HUDEP-2 (cell line): ENCODE measurements around the gene MAP1S.

Experiments used
- DNase-seq, 76 experiments: peaks; one replicate each; lab custom pipeline; 2025; ENCODE audit not compliant: unreplicated experiment in 76 of 76; lab: John Stamatoyannopoulos, UW

The MAP1S gene

DNA sequence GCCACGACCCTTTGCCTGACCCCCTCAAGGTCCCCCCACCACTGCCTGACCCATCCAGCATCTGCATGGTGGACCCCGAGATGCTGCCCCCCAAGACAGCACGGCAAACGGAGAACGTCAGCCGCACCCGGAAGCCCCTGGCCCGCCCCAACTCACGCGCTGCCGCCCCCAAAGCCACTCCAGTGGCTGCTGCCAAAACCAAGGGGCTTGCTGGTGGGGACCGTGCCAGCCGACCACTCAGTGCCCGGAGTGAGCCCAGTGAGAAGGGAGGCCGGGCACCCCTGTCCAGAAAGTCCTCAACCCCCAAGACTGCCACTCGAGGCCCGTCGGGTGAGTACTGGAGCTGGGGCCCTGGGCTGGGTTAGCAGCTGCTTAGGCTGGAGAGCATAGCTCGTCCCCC lies 8.6 kb downstream of the MAP1S start:
- no peak for DNase-seq

DNA sequence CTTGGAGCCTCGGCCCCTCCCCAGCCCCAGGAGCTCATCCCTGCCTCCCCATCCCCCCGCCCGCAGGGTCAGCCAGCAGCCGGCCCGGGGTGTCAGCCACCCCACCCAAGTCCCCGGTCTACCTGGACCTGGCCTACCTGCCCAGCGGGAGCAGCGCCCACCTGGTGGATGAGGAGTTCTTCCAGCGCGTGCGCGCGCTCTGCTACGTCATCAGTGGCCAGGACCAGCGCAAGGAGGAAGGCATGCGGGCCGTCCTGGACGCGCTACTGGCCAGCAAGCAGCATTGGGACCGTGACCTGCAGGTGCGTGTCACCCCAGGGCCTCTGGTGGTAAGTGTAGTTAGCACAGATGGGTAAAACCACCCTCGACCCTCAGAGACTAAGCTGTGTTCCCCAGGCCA lies 13.8 kb downstream of the MAP1S start:
- DNase-seq = no peak

DNA sequence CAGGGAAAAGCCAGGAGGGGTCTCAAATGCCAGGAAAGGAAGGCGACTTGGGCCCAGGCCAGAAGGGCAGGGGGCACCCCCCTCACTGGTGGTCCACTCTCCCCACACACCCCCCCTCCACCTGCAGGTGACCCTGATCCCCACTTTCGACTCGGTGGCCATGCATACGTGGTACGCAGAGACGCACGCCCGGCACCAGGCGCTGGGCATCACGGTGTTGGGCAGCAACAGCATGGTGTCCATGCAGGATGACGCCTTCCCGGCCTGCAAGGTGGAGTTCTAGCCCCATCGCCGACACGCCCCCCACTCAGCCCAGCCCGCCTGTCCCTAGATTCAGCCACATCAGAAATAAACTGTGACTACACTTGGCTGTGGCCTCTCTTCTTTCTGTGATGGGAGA lies 14.9 kb downstream of the MAP1S start:
- DNase-seq = no peak

DNA sequence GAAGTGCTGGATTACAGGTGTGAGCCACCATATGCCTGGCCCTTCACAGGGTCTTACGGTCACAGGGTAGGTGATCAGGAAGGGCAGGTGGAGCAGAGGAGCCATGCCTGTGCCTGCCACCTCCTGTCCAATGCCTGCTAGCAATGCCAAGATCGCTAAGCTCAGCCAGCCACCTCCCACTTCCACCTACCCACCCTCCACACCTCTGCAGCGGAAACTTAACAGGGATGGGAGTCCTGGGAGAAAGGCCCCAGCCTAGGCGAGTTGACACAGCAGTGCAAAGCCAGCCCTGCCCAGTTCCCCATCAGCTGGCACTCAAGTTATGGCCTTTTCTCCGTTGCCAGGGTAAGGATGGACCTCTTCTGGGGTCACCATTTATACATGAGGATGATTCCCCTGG lies 16.1 kb downstream of the MAP1S start:
- no peak for DNase-seq

DNA sequence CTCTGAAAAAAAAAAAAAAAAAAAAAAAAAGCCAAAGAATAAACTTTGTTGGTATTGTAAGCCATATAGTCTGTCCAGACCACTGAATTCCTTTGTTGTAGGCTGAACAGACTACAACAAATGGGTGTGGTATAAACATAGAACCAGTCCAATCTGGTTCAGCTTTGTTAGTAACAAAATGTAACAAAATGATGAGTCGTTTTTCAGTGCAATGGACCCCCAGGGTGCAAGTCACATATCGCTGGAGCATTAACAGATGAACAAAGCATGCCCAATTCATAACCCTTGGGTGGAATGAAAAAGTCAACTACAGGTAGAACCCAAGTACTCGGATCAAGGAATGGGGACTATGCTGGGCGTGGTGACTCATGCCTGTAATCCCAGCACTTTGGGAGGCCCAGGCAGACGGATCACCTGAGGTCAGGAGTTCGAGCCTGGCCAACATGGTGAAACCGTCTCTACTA lies 18.4 kb downstream of the MAP1S start:
- no peak for DNase-seq

DNA sequence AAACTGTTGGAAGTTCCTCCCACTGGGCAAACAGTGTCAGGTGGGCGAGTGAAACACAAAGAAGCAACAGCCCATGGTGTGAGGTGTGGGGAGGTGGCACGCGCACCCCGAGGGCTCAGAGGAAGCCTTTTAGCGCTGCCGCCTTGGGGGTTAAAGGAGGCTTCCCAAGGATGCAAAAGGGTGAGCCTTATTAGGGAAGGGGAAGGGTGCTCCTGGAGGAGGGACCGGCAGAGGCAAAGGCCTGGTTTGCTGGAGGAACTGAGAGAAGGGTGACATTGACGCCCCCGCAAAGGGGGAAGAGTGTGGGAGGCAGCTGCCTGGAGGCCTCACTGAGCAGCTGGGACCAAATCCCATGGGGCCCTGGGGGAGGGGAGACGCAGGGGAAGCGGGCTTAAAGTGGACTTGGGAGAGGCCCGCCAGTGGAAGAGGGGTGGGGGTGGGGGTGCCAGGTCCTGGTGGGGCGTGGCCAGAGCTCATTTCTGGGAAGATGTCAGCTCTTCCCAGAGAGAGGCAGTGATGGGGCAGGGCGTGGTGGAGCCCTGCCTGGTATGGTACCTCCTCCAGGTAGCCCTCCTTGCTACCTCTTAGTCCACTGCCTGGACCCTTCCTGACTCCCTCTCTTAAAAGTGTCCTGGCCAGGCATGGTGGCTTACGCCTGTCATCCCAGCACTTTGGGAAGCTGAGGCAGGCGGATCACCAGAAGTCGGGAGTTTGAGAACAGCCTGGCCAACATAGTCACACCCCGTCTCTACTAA lies 20.0 kb downstream of the MAP1S start:
- DNase-seq = peak in 2 of 76 experiments; percentile 23 to 27

DNA sequence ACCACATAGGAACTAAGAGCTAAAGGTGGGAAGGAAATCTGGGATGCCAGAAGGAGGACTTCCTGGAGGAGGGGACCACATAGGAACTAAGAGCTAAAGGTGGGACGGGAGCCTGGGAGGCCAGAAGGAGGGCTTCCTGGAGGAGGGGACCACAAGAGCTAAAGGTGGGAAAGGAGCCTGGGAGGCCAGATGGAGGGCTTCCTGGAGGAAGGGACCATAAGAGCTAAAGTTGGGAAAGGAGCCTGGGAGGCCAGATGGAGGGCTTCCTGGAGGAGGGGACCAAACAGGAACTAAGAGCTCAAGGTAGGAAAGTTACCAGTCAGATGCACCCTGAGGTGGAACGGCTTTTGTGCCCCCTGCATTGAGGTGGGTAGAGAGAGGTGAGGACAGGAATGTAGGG lies 22.2 kb downstream of the MAP1S start:
- no peak for DNase-seq

DNA sequence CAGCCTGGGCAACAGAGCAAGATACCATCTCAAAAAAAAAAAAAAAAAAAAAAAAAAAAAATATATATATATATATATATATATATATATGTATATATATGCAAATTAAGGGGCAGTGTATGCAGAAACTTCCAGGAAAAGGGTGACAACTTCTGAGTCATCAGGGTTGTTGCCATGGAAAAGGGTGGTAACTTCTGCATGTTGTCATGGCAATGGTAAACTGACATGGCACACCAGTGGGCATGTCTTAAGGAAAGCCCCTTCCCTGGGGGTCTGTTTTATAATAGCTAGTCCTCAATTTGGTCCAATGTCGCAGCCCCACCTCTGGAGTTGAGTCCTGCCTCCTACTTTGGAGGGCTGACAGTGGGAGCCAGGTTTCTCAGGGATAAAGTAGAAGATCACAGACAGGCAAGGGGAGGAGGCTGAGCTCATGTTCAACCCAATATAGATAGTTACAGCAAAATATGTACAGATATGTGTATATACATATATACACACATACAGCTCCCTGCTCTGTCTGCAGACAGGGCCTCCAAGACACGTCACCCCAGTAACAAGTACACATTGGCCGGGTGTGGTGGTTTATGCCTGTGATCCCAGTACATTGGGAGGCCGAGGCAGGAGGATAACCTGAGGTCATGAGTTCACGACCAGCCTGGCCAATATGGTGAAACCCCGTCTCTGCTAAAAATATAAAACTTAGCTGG lies 24.7 kb downstream of the MAP1S start:
- peak in 12 of 76 experiments; percentile 10 to 43 (median 22) for DNase-seq

DNA sequence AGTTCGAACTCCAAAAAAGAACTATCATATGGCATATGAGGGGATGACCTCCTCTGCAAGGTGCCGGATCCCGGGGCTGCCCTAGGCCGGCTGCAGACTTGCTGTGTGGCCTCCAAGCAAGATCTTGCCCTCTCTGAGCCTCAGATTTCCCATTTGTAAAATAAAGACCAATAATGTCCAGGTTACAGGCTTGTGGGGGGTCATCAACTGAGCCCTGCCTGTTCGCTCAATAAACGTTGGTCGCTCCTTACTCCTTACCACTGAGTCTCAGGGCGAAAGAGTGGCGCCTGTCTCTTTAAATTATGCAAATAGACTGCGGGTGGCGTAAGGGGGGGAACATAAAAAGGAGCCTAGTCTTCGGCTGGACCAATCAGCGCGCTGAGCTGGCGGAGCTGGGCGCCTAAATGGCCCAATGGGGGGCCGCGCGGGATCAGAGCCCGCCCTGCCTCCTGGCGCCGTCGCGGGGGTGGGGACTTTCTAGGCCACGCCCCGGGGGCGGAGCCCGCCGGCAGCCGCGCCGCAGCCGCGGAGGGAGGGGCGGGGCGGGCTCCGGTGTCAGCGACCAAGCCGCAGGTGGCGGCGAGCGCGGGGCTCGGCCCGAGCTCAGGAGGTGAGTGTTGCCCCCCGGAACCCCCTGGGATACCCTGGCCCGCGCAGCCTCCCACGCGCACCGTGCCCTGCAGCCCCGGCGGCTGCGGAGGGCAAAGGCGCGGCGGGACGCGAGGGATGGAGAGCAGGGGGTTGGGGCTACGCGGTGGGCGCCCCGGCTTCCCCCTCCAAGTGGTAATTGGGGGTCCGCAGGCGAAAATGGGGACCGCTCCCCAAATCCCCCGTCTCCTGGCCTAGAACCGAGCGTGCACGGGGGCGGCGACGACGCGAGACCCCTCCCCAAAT lies 28.2 kb downstream of the MAP1S start:
- DNase-seq = peak in 73 of 76 experiments; percentile 52 to 96 (median 92)

DNA sequence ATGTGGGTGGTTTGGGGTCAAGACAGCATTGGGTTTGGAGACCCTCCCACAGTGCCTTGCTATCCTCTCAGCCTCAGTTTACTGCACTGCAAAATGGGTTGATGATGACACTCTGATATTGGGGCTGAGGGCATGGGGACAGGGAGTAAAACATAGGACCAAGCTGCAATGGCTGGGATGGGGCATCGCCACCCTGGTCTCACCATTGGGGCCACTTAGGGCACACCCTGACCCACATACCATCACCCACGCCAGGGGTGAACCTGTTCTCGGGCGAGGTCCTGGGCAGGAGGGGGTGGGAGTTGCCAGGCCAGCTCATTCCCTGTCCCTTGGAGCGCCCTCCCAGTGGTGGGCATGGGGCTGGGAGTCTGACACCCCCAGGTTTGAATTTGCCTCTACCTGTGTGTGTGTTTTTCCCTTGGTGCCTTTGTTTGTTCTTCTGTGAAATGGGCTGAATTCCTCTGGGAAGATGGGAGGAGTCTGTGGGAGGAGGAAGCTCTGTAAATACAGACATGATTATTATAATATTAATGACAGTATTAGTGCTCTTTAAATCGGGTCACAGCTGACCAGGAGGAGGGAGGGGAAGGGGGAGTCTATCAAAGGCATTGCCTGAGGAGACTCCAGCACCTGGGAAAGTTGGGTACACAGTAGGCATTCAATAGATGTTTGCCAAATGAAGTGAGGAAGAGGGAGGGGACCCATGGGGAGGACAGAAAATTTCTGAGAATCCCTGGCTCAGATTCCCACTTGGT lies 29.8 kb downstream of the MAP1S start:
- DNase-seq = no peak

DNA sequence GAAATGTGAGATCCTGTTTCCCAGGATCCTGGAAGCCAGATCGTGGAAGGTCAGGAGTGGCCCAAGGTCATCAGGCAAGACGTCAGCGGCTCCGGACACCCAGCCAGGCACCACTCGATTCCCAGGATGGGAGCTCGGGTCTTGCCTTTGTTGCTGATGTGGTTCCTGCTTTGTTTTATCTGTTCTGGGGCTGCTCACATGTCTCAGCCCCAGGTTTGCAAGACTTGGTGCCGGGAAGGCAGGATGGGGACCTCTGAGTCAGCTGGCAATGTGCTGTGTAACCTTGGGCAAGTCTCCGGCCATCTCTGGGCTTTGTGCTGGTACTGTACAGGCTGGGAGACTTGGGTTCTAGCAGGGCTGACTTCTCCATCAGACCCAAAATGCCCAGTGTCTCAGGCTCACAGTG lies 30.6 kb downstream of the MAP1S start:
- peak in 19 of 76 experiments; percentile 7 to 42 (median 22) for DNase-seq

DNA sequence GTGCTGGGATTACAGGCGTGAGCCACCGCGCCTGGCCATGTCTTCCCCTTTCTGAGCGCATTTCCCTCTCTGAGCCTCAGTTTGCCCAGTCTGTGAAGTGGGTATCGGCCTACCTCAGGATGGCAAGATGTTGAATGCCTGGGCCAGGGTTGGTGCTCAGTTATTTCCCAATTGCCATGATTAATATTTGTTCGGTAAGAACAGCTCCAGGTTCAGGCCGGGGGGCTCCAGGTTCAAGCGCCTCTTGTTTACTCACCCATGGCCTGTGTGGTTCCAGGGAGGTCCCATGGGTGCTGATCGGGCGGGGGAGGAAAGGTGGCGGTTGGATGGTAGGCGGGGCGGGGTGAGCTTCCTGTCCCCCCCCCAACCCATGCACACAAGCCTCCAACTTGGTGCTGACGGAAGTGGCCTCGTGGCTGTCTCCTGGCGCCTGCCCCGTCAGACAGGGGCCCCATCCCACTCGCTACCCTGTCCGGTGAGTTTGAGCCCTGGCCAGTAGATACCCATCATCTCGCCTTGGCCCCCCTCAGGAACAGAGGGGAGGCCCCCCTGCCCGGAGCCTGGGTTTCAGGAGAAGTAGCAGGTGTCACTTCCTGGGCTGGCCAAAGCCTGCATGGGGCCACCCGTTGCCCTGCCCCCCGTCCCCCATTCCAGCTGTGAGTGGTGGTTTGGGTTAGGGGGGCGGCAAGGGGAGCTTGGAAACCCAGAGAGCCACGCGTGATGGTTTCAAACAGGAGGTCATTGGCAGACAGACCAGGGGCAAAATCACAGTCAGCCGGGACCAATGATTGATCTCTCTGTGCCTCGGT lies 32.0 kb downstream of the MAP1S start, which contains the start of gene FCHO1:
FCHO1 (plus strand) TSS at position 375 of the 809 bp plus-strand sequence. CDS start 3,688 bp downstream, outside the sequence.
- peak in 57 of 76 experiments; percentile 18 to 87 (median 63) for DNase-seq

DNA sequence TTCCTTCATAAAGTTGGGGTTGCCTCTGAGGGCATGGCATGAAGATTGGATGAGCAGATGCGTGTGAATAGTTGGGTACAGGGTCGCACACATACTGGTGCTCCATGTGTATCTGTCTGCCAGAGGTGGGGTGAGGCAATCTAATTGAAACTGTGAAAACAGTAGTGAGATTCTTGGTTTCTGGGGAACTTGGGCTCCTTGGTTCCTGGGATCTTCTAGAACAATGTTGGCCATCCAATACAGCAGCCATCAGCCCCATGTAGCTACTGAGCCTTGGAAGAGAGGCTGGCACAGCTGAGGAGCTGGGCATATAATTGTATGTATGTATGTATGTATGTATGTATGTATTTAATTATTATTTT lies 32.6 kb downstream of the MAP1S start:
- DNase-seq = no peak

DNA sequence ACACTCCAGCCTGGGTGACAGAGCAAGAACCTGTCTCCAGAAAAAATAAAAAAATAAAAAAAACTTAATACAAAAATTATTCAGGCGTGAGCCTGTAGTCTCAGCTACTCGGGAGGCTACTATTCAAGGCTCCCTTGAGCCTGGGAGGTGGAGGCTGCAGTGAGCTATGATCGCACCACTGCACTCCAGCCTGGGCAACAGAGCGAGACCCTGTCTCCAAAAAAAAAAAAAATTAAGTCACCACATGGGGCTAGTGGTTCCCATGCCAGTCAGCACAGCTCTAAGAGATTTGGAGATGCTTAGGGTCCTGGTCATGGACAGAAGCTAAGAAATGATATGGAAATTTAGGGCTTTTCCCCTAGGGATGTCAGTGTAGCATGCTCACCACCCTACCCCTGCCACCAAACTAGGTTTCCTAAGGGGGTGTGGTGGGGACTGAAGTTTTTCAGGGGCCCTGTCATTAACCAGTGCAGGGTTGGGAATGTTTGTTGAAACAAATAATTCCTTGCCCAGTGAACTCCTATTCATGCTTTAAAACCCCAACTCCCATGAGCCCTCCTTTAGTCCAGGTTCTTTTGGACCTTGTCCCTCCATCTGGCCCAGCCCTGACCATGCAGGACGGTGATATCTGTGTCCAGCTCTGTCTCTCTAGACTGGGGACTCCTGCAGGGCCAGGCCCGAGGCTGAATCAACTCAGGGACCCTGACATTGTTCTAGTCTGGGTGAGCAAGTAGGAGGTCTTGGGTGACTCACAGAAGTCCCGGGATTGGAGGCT lies 33.8 kb downstream of the MAP1S start:
- DNase-seq = no peak

DNA sequence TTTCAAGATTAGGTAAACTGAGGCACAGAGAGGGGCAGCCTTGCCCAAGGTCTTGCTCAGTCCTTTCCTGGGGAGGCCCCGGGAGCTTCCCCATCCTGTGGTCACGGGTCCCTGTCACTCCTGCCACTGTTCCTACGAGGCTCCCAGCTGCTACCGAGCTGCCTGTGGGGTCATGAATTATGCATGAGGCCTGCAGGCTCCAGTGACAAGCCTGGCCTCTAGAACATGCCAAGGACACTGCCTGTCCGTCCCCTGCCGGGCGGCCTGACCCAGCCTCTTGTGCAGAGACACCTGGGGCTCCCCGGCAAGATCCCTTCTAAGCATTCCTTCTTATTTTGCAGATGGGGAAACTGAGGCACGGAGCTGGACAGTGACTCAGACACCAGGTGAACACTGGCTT lies 34.7 kb downstream of the MAP1S start:
- no peak for DNase-seq

DNA sequence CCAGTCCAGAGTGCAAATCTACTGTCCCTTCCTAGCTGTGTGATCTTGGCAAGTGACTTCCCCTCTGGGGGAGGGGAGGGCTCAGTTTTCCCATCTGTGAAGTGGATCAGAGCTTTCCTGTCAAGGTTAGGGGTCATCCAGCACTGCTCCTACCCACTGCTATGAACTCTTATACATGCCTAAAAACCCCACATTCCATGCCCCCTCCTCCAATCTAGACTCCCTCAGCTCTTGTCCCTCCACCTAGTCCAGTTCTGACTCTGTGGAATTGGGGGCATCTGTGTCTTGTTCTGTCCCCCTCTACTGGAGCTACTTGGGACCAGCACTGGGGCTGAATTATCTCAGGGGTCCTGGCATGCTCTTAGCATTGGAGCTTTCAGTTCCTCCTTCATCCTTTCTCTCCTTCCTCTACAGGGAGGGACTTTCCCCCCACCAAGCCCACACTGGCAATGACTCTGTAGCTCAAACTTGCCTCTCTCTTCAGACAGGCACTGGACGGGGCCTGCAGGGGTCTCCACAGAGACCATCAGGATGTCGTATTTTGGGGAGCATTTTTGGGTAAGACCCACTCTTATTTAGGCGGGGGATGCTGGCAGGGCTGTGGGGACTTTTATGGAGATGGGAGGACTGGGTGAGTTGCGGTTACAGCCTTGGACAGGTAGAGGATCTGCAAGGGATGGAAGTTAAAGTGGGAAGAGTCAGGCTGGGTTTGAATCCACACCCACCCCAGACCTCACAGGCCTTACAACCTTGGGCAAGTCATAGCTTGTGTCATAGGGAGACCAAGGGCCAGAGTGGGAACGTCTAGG lies 35.6 kb downstream of the MAP1S start:
- no peak for DNase-seq

DNA sequence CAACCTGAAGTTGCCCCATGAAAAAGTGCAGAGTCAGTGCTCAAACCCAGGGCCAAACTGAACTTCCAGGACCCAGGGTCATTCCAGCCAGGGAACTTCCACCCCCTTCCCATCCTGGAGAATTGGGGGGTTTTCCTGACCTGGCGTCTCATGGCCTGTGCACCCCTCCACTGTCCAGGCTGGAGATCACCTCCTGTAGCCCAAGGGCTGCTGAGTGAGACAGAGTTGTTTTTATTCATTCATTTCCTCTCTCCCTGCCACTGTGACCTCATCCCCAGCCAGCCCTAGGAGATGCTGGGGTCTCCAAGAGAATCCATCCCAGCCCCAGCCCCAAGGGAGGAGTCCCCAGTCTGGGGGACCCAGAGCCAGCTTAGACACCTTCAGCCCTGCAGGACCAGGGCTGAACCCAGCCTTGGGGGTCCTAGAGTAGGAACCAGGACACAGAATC lies 36.2 kb downstream of the MAP1S start:
- DNase-seq = no peak
